ENCODE data around the gene IGFL2. TPM values are rescaled to one million over a fixed set of nuclear protein-coding genes. Genes with fewer than 3 reads are reported as not detected.
"Not testable (repeated sequence)": the region's sequence is repeated elsewhere in the genome, so short reads cannot be mapped to it uniquely, and the experiment has no call there.

Gene IGFL2
- total and polyA plus RNA-seq, 4 donors, result 0.36 TPM; not detected in 3

DNA sequence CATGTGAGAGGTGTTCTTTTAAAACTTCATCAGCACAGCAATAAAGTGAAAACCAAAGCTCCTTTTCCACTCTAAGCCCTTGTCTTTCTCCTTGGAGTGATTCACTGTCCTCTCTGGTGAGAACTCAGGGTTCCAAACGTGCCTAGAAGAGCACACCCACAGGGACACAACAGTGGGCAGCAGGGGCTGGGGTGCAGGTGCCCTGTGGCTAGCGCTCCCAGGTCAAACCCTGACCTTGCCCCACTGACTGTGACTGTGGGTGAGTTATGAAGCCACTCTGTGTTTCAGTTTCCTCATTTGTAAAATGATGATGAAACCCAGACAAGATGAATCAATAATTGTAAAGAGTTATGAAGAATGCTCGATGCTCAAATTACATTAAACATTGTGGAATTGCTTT is 43.9 kb downstream of the IGFL2 start:
- 53 to 56% methylated on average over 3 of the region's 3 CpGs for WGBS, 2 donors
- no peak overlapping the region for H3K27ac ChIP-seq (ENCODE audit: low read depth in 1 of 2, low read length in 2 of 2)
- H3K4me3 ChIP-seq (ENCODE audit: low read length in 2 of 2), result no peak overlapping the region
- no peaks in the 10 kb centered on the region for H3K4me1 ChIP-seq (ENCODE audit: control insufficient read depth in 1 of 2, insufficient read depth in 2 of 2, low read length in 2 of 2)
- no peaks in the 10 kb centered on the region for H3K27me3 ChIP-seq (ENCODE audit: control insufficient read depth in 1 of 2, insufficient read depth in 2 of 2, low read length in 1 of 2)
- no peaks in the 10 kb centered on the region for H3K36me3 ChIP-seq (ENCODE audit: control insufficient read depth in 1 of 2, insufficient read depth in 2 of 2, low read length in 1 of 2)
- no peak for ATAC-seq (ENCODE audit: low FRiP score)
- intact Hi-C loops (cut with DNase I), result no loop called here
- H3K9me3 ChIP-seq (ENCODE audit: control insufficient read depth, low read length), result no peaks in the 10 kb centered on the region
- no peak for DNase-seq

DNA sequence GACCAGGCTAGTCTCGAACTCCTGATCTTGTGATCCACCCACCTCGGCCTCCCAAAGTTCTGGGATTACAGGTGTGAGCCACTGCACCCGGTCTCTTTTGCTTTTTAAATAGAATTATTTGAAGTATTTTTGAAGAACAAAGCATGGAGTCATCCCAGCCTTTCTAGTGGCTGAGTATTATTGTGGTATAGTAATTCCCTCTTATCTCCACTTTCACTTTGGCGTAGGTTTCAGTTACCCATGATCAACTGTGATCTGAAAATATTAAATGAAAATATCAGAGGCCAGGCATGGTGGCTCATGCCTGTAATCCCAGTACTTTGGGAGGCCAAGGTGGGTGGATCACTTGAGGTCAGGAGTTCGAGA is 44.6 kb downstream of the IGFL2 start:
- H3K9me3 ChIP-seq (ENCODE audit: control insufficient read depth, low read length); H3K27ac ChIP-seq (ENCODE audit: low read depth in 1 of 2, low read length in 2 of 2); intact Hi-C loops (cut with DNase I); H3K4me3 ChIP-seq (ENCODE audit: low read length in 2 of 2); ATAC-seq (ENCODE audit: low FRiP score); H3K36me3 ChIP-seq (ENCODE audit: control insufficient read depth in 1 of 2, insufficient read depth in 2 of 2, low read length in 1 of 2); H3K4me1 ChIP-seq (ENCODE audit: control insufficient read depth in 1 of 2, insufficient read depth in 2 of 2, low read length in 2 of 2); H3K27me3 ChIP-seq (ENCODE audit: control insufficient read depth in 1 of 2, insufficient read depth in 2 of 2, low read length in 1 of 2); DNase-seq: not testable (repeated sequence)
- WGBS, 2 donors, result 72 to 75% methylated on average over 5 of the region's 5 CpGs

DNA sequence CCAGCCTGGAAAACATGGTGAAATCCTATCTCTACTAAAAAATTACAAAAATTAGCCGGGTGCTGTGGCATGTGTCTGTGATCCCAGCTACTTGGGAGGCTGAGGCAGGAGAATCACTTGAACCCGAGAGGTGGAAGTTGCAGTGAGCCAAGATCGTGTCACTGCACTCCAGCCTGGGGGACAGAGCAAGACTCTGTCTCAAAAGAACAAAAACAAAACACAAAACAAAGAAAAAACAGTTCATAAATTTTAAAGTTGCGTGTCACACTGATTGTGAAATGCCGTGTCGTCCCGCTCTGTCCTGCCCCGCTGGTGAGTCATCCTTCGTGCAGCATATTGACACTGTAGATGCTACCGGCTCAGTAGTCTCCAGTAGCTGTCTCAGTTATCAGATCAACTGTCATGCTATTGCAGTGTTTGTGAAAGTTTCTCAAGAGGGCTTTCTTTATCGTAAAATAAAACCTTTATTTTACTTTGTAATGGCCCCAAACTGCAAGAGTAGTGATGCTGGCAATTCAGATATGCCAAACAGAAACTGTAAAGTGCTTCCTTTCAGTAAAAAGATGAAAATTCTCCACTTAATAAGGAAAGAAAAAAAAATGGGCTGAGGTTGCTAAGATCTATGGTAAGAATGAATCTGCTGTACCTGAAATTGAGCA is 45.1 kb downstream of the IGFL2 start:
- no peak for DNase-seq
- Histone ChIP-seq H3K36me3 (ENCODE audit: control insufficient read depth in 1 of 2, insufficient read depth in 2 of 2, low read length in 1 of 2) (no peaks in the 10 kb centered on the region), H3K4me1 (ENCODE audit: control insufficient read depth in 1 of 2, insufficient read depth in 2 of 2, low read length in 2 of 2) (no peaks in the 10 kb centered on the region), H3K9me3 (ENCODE audit: control insufficient read depth, low read length) (no peaks in the 10 kb centered on the region), H3K27ac (ENCODE audit: low read depth in 1 of 2, low read length in 2 of 2) (no peak overlapping the region), H3K4me3 (ENCODE audit: low read length in 2 of 2) (no peak overlapping the region), H3K27me3 (ENCODE audit: control insufficient read depth in 1 of 2, insufficient read depth in 2 of 2, low read length in 1 of 2) (no peaks in the 10 kb centered on the region)
- intact Hi-C loops (cut with DNase I), result no loop called here
- WGBS, 2 donors, result 47 to 56% methylated on average over 11 of the region's 11 CpGs
- no peak for ATAC-seq (ENCODE audit: low FRiP score)

DNA sequence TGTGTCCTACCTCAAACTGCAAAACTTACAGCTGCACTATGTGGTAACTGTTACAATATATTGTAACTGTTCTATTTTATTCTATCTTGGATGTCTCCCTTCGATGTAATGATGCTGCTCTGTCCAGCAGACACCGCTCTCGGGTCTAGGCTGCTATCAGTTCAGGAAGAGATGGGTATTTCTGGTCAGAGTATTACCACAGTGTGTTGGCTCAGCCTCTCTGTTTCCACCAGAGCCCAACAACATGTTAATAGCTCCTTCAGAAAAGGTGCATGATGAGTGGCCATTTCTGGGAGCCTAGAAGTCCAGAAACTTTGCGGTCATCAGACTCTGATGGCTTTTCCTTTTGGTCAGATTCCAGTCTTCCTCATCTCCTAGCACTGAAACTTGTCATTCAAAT is 45.6 kb downstream of the IGFL2 start:
- WGBS, 2 donors, result 77 to 79% methylated on average over 4 of the region's 4 CpGs
- Histone ChIP-seq H3K4me3 (ENCODE audit: low read length in 2 of 2) (no peak overlapping the region), H3K9me3 (ENCODE audit: control insufficient read depth, low read length) (no peaks in the 10 kb centered on the region), H3K4me1 (ENCODE audit: control insufficient read depth in 1 of 2, insufficient read depth in 2 of 2, low read length in 2 of 2) (no peaks in the 10 kb centered on the region), H3K27me3 (ENCODE audit: control insufficient read depth in 1 of 2, insufficient read depth in 2 of 2, low read length in 1 of 2) (no peaks in the 10 kb centered on the region), H3K27ac (ENCODE audit: low read depth in 1 of 2, low read length in 2 of 2) (no peak overlapping the region), H3K36me3 (ENCODE audit: control insufficient read depth in 1 of 2, insufficient read depth in 2 of 2, low read length in 1 of 2) (no peaks in the 10 kb centered on the region)
- no peak for ATAC-seq (ENCODE audit: low FRiP score)
- no peak for DNase-seq
- intact Hi-C loops (cut with DNase I), result no loop called here

DNA sequence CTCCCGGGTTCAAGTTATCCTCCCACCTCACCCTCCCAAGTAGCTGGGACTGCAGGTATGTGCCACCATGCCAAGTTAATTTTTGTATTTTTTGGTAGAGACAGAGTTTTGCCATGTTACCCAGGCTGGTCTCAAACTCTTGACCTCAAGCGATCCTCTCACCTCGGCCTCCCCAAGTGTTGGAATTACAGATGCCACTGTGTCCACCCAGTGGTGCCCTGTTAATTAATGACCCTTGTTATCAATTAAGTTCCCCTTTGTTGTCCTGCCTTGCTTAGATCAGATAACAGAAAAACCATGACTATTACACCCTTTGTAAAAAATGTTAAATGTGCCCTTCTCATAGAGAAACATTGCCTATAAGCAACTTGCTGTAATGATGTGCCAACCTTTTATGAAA is 47.1 kb downstream of the IGFL2 start:
- no peak for DNase-seq
- intact Hi-C loops (cut with DNase I), result no loop called here
- no peak for ATAC-seq (ENCODE audit: low FRiP score)

DNA sequence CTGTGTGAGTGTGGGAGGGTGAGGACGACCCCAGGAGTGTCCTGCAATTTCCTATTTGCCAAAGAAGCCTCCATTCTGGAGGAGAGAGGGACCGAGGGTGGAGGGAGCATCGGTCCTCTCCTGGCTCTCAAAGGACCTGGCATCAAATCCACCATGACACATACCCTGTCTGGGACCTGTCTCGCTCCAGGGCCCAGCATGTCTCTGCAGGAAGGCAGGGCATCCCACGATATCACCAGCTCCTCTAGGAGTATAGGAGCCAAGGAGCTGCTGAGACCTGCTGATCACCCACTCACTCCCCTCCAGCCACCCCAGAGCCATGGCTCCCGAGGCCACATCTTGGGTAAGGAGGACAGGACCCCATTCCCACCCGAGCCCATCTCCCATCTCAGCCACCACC is 47.9 kb downstream of the IGFL2 start:
- intact Hi-C loops (cut with DNase I), result not testable (repeated sequence)

More for the DNA sequence above, 47.1 kb downstream of the IGFL2 start:
- H3K36me3 ChIP-seq (ENCODE audit: control insufficient read depth in 1 of 2, insufficient read depth in 2 of 2, low read length in 1 of 2), result no peaks in the 10 kb centered on the region
- no peaks in the 10 kb centered on the region for H3K9me3 ChIP-seq (ENCODE audit: control insufficient read depth, low read length)
- no peak overlapping the region for H3K4me3 ChIP-seq (ENCODE audit: low read length in 2 of 2)
- no peaks in the 10 kb centered on the region for H3K4me1 ChIP-seq (ENCODE audit: control insufficient read depth in 1 of 2, insufficient read depth in 2 of 2, low read length in 2 of 2)
- H3K27ac ChIP-seq (ENCODE audit: low read depth in 1 of 2, low read length in 2 of 2), result no peak overlapping the region
- 90 to 91% methylated on average over 3 of the region's 3 CpGs for WGBS, 2 donors
- H3K27me3 ChIP-seq (ENCODE audit: control insufficient read depth in 1 of 2, insufficient read depth in 2 of 2, low read length in 1 of 2), result no peaks in the 10 kb centered on the region

DNA sequence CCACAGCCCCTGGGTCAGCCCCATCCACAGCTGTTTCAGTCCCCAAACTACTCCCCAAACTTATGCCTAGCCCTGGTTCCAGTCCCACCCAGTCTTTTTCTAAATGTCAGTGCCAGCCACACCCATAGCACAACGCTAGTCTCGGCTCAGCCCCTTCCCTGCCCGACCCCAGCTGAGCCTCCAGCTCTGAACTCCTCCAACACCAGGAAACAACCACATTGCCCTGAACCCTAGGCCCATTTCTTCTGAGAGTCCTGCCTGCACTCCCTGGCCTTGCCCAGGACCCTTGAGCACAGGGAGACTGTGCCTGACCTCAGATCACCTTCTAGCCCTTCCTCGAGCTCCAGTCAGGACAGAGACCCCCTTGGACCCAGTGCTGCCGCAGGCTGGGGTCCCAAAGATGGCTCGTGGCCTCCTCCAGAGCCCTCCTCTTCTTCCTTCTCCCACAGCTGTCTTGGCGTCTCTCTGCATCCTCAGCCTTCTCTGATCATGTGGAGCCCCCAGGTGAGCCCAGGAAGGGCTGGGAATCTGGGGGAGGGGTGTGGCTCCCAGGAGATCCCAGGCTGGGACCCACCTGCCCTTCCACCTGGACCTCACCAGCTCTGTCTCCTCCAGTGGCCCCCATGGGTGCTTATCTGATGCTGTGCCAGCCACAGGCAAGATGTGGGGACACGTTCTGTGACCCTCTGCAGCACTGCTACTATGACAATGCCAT is 48.5 kb downstream of the IGFL2 start:
- H3K9me3 ChIP-seq (ENCODE audit: control insufficient read depth, low read length), result no peaks in the 10 kb centered on the region
- no peaks in the 10 kb centered on the region for H3K4me1 ChIP-seq (ENCODE audit: control insufficient read depth in 1 of 2, insufficient read depth in 2 of 2, low read length in 2 of 2)
- H3K4me3 ChIP-seq (ENCODE audit: low read length in 2 of 2), result no peak overlapping the region
- DNase-seq (no peak), ATAC-seq (ENCODE audit: low FRiP score) (no peak)
- intact Hi-C loops (cut with DNase I), result no loop called here
- no peaks in the 10 kb centered on the region for H3K27me3 ChIP-seq (ENCODE audit: control insufficient read depth in 1 of 2, insufficient read depth in 2 of 2, low read length in 1 of 2)
- no peak overlapping the region for H3K27ac ChIP-seq (ENCODE audit: low read depth in 1 of 2, low read length in 2 of 2)
- 63 to 64% methylated on average over 8 of the region's 8 CpGs for WGBS, 2 donors
- no peaks in the 10 kb centered on the region for H3K36me3 ChIP-seq (ENCODE audit: control insufficient read depth in 1 of 2, insufficient read depth in 2 of 2, low read length in 1 of 2)

More for the DNA sequence above, 47.9 kb downstream of the IGFL2 start:
- WGBS, 2 donors, result 73 to 75% methylated on average over 5 to 7 of the region's 7 CpGs
- not testable (repeated sequence) for H3K4me3 ChIP-seq (ENCODE audit: low read length in 2 of 2); H3K4me1 ChIP-seq (ENCODE audit: control insufficient read depth in 1 of 2, insufficient read depth in 2 of 2, low read length in 2 of 2); H3K36me3 ChIP-seq (ENCODE audit: control insufficient read depth in 1 of 2, insufficient read depth in 2 of 2, low read length in 1 of 2); ATAC-seq (ENCODE audit: low FRiP score); DNase-seq; H3K9me3 ChIP-seq (ENCODE audit: control insufficient read depth, low read length); H3K27ac ChIP-seq (ENCODE audit: low read depth in 1 of 2, low read length in 2 of 2); H3K27me3 ChIP-seq (ENCODE audit: control insufficient read depth in 1 of 2, insufficient read depth in 2 of 2, low read length in 1 of 2)

DNA sequence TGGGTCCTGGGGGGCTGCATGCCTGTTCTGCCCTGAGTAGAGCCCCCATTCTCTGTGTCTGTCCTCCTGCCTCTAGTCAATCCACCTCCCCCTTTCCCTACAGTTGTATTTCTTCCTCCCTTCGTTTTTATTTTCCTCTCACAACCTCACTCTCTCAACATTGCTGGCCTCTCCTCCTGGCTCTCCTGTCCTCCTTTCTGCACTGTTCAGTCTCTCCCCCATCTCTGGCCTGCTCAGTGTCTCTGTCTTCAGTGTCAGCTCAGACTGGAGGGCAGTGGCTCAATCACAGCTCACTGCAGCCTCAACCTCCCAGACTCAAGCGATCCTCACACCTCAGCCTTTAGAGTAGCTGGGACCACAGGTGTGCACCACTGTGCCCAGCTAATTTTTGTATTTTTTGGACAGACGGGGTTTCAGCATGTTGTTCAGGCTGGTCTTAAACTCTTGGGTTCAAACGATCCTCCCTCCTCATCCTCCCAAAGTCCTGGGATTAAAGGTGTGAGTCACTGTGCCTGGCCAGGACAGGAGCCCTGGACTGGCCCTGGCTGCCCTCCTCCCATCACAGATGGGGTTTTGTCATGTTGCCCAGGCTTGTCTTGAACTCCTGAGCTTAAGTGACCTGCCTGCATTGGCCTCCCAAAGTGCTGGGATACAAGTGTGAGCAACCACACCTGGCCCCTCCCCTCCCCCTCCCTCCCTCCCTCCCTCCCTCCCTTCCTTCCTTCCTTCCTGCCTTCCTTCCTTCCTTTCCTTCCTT is 49.5 kb downstream of the IGFL2 start:
- WGBS, 2 donors, result 59 to 66% methylated on average over 4 of the region's 4 CpGs
- no peaks in the 10 kb centered on the region for H3K9me3 ChIP-seq (ENCODE audit: control insufficient read depth, low read length)
- intact Hi-C loops (cut with DNase I), result no loop called here
- no peaks in the 10 kb centered on the region for H3K4me1 ChIP-seq (ENCODE audit: control insufficient read depth in 1 of 2, insufficient read depth in 2 of 2, low read length in 2 of 2)
- no peak overlapping the region for H3K4me3 ChIP-seq (ENCODE audit: low read length in 2 of 2)
- DNase-seq (no peak), ATAC-seq (ENCODE audit: low FRiP score) (no peak)
- H3K27ac ChIP-seq (ENCODE audit: low read depth in 1 of 2, low read length in 2 of 2), result no peak overlapping the region
- no peaks in the 10 kb centered on the region for H3K36me3 ChIP-seq (ENCODE audit: control insufficient read depth in 1 of 2, insufficient read depth in 2 of 2, low read length in 1 of 2)
- H3K27me3 ChIP-seq (ENCODE audit: control insufficient read depth in 1 of 2, insufficient read depth in 2 of 2, low read length in 1 of 2), result no peaks in the 10 kb centered on the region
